HEK293T (cell line): ENCODE measurements around the gene CA11.

Experiments
- CTCF ChIA-PET: fragments of 350-600 bp; formaldehyde crosslinking; extraction: SDS; loops from one replicate; lab custom pipeline; 2021; ENCODE audit warnings: antibody characterized with exemption, inconsistent platforms; lab: Yijun Ruan, JAX
- POLR2A ChIA-PET: fragments of 350-600 bp; formaldehyde crosslinking; extraction: SDS; loops from one replicate; lab custom pipeline; 2020; ENCODE audit warnings: antibody characterized with exemption, inconsistent platforms; lab: Yijun Ruan, JAX
- DNase-seq: peaks from one replicate; pipeline ENCODE4 v3.0.0; 2012; ENCODE audit warnings: mixed read lengths; ENCODE audit errors: extremely low spot score
- ARNT ChIP-seq: fragments of 450-650 bp; IDR thresholded peaks from 2 replicates; pipeline ENCODE4 v1.6.1; 2017; ENCODE audit warnings: mild to moderate bottlenecking
- BHLHE40 ChIP-seq: fragments of 450-650 bp; IDR thresholded peaks from 2 replicates; pipeline ENCODE4 v1.6.1; 2016; ENCODE audit warnings: mild to moderate bottlenecking, moderate library complexity, borderline replicate concordance
- CTBP1 ChIP-seq: fragments of 450-650 bp; IDR thresholded peaks from 2 replicates; pipeline ENCODE4 v1.6.1; 2016; ENCODE audit warnings: borderline replicate concordance
- ELF4 ChIP-seq: fragments of 450-650 bp; IDR thresholded peaks from 2 replicates; pipeline ENCODE4 v1.6.1; 2017; ENCODE audit warnings: antibody characterized with exemption
- FOXA1 ChIP-seq: fragments of 450-650 bp; IDR thresholded peaks from 2 replicates; pipeline ENCODE4 v1.6.1; 2016; ENCODE audit warnings: mild to moderate bottlenecking
- FOXK2 ChIP-seq: fragments of 450-650 bp; IDR thresholded peaks from 2 replicates; pipeline ENCODE4 v1.6.1; 2016; ENCODE audit warnings: mild to moderate bottlenecking
- FOXM1 ChIP-seq: fragments of 450-650 bp; IDR thresholded peaks from 2 replicates; pipeline ENCODE4 v1.6.1; 2017; ENCODE audit warnings: mild to moderate bottlenecking, borderline replicate concordance
- HDGF ChIP-seq: fragments of 450-650 bp; IDR thresholded peaks from 2 replicates; pipeline ENCODE4 v1.6.1; 2017; ENCODE audit warnings: antibody characterized with exemption, borderline replicate concordance
- L3MBTL2 ChIP-seq: fragments of 450-650 bp; conservative IDR thresholded peaks from 2 replicates; pipeline ENCODE4 v1.6.1; 2016; ENCODE audit warnings: mild to moderate bottlenecking
- LEF1 ChIP-seq: fragments of 450-650 bp; IDR thresholded peaks from 2 replicates; pipeline ENCODE4 v1.6.1; 2017; ENCODE audit warnings: mild to moderate bottlenecking, borderline replicate concordance
- NFRKB ChIP-seq: fragments of 450-650 bp; IDR thresholded peaks from 2 replicates; pipeline ENCODE4 v1.6.1; 2016; ENCODE audit warnings: mild to moderate bottlenecking, moderate library complexity
- PKNOX1 ChIP-seq: fragments of 450-650 bp; IDR thresholded peaks from 2 replicates; pipeline ENCODE4 v1.6.1; 2016
- SP1 ChIP-seq: fragments of 450-650 bp; IDR thresholded peaks from 2 replicates; pipeline ENCODE4 v1.6.1; 2017
- SUZ12 ChIP-seq: fragments of 450-650 bp; IDR thresholded peaks from 2 replicates; pipeline ENCODE4 v1.6.1; 2016; ENCODE audit warnings: mild to moderate bottlenecking
- TARDBP ChIP-seq: fragments of 450-650 bp; IDR thresholded peaks from 2 replicates; pipeline ENCODE4 v1.6.1; 2016
- ZNF384 ChIP-seq: fragments of 450-650 bp; IDR thresholded peaks from 2 replicates; pipeline ENCODE4 v1.6.1; 2016

Gene CA11

GRCh38 chr19:48618916-48619691 lies 26.9 kb downstream of the CA11 start, which contains the start of the genes RPL18 and SPHK2:
Gene RPL18, minus strand, starts transcription at chr19:48619178. Its CDS starts 35 bp downstream, at chr19:48619143.
Gene SPHK2, plus strand, starts transcription at chr19:48619506. Its CDS starts 1,009 bp downstream, at chr19:48620515.
- POLR2A ChIA-PET: interaction anchor here (0.5 to 4.5 kb wide), 33 partner anchors 9 to 294 kb away, joined by 3 to 88 read pairs (median 4); partner anchors contain the start of genes BCAT2, CA11, DBP and EMP3
- TF ChIP-seq FOXK2 (no peak), ARNT (0 out of 2 replicates have a peak, but pooled peaks have one; percentile 19), ELF4 (peak; percentile 74), SUZ12 (no peak), BHLHE40 (no peak), HDGF (peak; percentile 99; the same call in 1 of the 2 replicates), ZNF384 (no peak), LEF1 (no peak), L3MBTL2 (peak; percentile 50; the same call in 1 of the 2 replicates), PKNOX1 (0 out of 2 replicates have a peak, but pooled peaks have one; percentile 18), NFRKB (peak; percentile 65), TARDBP (no peak)
- DNase-seq: peak; percentile 96
- CTCF ChIA-PET: no interaction called here

- DNase-seq: no peak
- TF ChIP-seq FOXK2: no peak
- CTCF ChIA-PET: interaction anchor here (0.6 kb wide), 1 partner anchor 10 kb away, joined by 3 read pairs; no protein-coding TSS in a partner anchor
- POLR2A ChIA-PET: interaction anchor here (1.0 to 4.5 kb wide), 16 partner anchors 9 to 294 kb away, joined by 3 to 88 read pairs (median 4); partner anchors contain the start of genes CA11, DBP, EMP3 and PPP1R15A
Measured at GRCh38 chr19:48618278-48618915, 27.6 kb downstream of the CA11 start.

- ChIA-PET POLR2A (interaction anchor here (0.6 to 4.5 kb wide), 6 partner anchors 8 to 124 kb away, joined by 3 to 88 read pairs (median 4); no protein-coding TSS in a partner anchor), CTCF (interaction anchor here (0.6 kb wide), 1 partner anchor 100 kb away, joined by 3 read pairs; no protein-coding TSS in a partner anchor)
- no peak for TF ChIP-seq CTBP1
- TF ChIP-seq NFRKB: no peak
- no peak for TF ChIP-seq FOXA1
- TF ChIP-seq FOXM1: no peak
- no peak for TF ChIP-seq SUZ12
Measured at GRCh38 chr19:48617146-48617937, 28.6 kb downstream of the CA11 start.

GRCh38 chr19:48616491-48617056 lies 29.4 kb downstream of the CA11 start:
- CTCF ChIA-PET: interaction anchor here (0.6 kb wide), 1 partner anchor 110 kb away, joined by 3 read pairs; no protein-coding TSS in a partner anchor
- POLR2A ChIA-PET: interaction anchor here (0.9 to 4.5 kb wide), 5 partner anchors 7 to 114 kb away, joined by 3 to 88 read pairs (median 4); no protein-coding TSS in a partner anchor
- TF ChIP-seq TARDBP: no peak
- no peak for TF ChIP-seq SUZ12
- no peak for TF ChIP-seq ARNT
- no peak for TF ChIP-seq FOXA1
- no peak for TF ChIP-seq ELF4
- no peak for TF ChIP-seq CTBP1
- TF ChIP-seq L3MBTL2: no peak
- TF ChIP-seq NFRKB: no peak
- no peak for TF ChIP-seq ZNF384
- DNase-seq: no peak

More at GRCh38 chr19:48617146-48617937, 28.6 kb downstream of the CA11 start:
- DNase-seq: no peak

GRCh38 chr19:48616041-48616436 lies 29.9 kb downstream of the CA11 start:
- ChIA-PET CTCF (no interaction called here), POLR2A (interaction anchor here (0.7 to 2.0 kb wide), 5 partner anchors 8 to 114 kb away, joined by 3 to 6 read pairs (median 4); partner anchors contain the start of gene CA11)
- no peak for TF ChIP-seq PKNOX1
- TF ChIP-seq TARDBP: no peak
- no peak for TF ChIP-seq ARNT
- TF ChIP-seq SUZ12: no peak
- TF ChIP-seq NFRKB: no peak
- TF ChIP-seq FOXK2: no peak
- no peak for TF ChIP-seq ELF4
- TF ChIP-seq L3MBTL2: no peak
- TF ChIP-seq LEF1: no peak
- no peak for TF ChIP-seq BHLHE40
- TF ChIP-seq CTBP1: no peak
- no peak for TF ChIP-seq HDGF
- no peak for TF ChIP-seq FOXA1
- no peak for TF ChIP-seq ZNF384
- TF ChIP-seq FOXM1: no peak
- TF ChIP-seq SP1: no peak
- no peak for DNase-seq
